SK-N-MC (cell line): ENCODE measurements around the gene TLE2.

ENCODE experiments used
- EZH2 ChIP-seq: fragments of 200-600 bp; sonication (generic); IDR thresholded peaks from one replicate; pipeline ENCODE4 v1.6.1; 2017; ENCODE audit warnings: antibody characterized with exemption
- FOXP2 ChIP-seq: optimal IDR thresholded peaks from 2 replicates; pipeline ENCODE3; 2011; ENCODE audit warnings: mild to moderate bottlenecking, moderate library complexity; ENCODE audit not compliant: insufficient read depth; ENCODE audit errors: extremely low read length, control extremely low read depth
- POLR2AphosphoS5 ChIP-seq: IDR thresholded peaks from 2 replicates; pipeline ENCODE4 v1.6.1; 2012; ENCODE audit warnings: mild to moderate bottlenecking, low read depth, low read length, borderline replicate concordance

- TF ChIP-seq EZH2 (no peak), POLR2AphosphoS5 (no peak), FOXP2 (no peak)
Observed at GRCh38 chr19:2960120-2960519, 69.0 kb downstream of the TLE2 start.
